GM21619 (cell line): Measurements from ENCODE around the gene ARMC2.
"Not testable (repeated sequence)": the region's sequence is repeated elsewhere in the genome, so short reads cannot be mapped to it uniquely, and the experiment has no call there.

ENCODE experiments used
- ATAC-seq: cut with Tn5 transposase; IDR thresholded peaks from one replicate; pipeline ENCODE4 v1.9.1; 2021; ENCODE audit not compliant: unreplicated experiment

The ARMC2 gene

DNA sequence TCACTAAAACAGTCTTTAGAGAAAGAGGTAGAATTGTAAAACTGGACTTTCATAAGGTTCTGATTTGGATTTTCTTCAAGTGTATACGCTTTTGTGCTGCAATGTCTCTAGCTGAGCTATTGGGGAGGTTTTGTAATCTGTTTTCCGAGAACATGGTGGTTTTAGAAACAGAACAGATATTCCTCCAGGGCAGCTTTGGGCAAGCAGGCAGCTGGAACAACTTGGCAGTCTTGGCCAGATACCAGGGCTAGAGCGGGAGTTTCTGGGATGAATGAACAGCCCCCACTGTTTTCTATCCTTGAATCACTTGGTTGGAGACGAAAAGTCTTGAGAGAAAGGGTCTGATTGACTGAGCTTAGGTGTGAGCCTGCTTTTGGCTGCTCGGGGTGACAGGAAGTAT is 17.1 kb upstream of the ARMC2 start:
- no peak for ATAC-seq

DNA sequence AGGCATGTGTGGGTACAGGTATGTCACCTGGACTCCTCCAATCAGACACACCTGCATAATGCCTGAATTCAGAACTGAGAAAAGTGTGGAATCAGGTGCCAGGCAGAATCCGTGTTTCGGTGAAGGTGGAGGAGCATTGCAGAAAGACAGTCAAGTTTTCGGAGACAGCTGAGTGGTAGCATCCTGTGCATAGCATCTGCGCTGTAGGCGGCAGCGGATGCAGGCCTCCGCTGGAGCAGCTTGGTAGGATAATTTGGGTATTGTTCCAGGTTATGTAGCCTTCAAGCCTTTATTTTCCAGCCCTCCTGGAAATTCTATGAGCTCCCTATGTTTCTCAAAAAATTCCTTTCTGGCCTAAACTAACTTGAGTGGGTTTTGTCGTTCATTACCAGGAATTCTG is 15.5 kb upstream of the ARMC2 start:
- no peak for ATAC-seq

DNA sequence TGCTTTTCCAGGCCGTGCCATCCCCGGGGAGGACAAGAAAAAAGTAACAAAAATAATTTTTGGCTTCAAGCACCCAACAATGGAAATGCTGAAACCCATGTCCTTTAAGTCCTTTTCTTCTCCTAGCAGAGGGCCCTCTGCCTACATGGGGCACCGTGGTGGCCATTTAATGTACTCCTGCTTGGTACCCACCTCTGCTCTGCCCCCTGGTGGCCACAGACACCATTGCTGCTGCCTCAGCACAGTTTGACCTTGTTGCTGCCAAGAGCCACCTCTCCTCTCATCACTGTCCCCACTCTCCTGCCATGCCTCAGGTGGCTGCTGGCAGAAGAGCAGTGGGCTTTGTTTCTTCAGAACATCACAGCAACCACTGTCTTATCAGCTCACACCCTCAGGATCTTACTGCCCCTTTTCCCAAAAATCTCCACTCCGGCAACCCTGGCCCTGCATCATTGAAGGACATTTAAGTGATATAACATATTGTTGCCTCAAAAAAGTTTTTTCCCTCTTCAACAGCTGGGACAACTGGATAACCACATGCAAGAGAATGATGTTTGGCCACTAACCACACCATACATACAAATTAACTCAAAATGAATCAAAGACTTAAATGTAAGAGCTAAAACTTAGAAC is 12.9 kb upstream of the ARMC2 start:
- ATAC-seq: peak; percentile 84

DNA sequence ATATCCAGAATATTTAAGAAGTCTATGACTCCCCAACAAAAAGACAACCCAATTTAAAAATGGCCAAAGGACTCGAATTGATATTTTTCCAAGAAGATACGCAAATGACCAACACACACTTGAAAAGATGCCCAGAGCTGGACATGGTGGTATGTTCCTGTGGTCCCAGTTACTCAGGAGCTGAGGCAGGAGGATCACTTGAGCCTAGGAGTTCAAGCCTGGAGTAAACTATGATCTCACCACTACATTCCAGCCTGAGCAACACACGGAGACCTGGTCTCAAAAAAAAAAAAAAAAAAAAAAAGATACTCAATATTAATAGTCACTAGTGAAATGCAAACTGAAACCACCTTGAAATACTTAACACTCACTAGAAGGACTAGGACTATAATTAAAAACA is 12.2 kb upstream of the ARMC2 start:
- no peak for ATAC-seq

DNA sequence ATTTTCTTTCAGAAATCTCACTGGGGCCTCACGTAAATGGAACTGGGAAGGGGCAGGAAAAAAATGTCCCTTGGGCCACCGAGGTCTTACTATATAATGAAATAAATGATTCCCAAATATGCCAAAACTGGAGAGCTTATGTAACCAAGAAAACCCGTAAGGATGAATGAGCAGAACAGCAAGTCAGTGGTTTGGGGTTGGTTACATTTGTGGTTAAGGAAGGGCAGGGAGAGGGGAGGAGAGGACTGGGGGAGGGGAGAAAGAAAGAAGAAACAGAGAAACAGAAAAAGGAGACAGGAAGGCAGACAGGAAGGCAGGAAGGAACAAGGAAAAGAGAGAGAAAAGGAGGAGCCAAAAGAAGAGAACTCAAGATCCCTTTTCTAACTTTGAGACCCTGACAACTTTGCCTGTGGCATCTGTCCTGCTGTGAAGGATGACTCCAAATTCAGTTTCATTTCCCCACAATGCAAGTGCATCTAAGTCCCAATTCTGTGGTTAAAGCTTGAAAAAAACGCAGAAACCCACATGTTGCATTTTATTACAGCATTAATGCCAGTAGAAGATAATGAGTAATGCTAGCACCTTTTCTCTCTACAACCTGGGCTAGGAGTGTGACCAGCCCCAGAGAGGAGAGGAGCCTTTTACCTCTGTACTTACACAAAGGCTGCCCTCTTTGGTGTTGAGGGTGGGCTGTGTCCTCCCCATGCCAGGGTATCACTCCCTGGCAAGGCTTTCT is 10.8 kb upstream of the ARMC2 start:
- no peak for ATAC-seq

DNA sequence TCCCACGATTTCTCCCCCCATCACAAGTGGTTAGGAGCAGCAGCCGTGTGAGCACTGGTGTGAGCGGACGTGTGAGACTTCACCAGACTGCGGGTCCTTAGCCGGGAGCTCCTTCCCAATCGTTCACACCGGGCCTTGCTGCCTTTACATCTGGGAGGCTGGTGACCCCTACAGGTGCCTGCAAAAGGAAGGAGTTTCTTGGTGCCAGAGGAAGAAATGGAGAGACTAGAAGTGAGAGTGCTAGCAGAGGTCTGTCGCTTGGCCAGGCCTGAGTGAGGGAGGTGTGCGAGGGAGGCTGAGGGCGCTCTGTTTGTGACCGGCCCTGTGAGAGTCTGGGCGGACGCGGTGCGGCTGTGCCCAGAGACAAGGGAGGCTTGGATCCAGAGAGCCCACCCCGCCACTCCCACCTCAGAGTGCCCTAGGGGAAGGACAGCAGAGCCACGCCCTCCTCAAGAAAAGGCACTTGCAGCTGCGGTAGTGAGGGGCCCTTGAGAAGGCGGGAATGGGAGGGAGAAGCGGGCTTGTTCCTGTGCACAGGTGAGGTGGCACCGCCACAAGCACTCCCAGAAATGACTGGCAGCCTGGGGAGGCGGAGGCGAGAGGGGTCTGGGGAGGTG is 10.0 kb upstream of the ARMC2 start:
- no peak for ATAC-seq

DNA sequence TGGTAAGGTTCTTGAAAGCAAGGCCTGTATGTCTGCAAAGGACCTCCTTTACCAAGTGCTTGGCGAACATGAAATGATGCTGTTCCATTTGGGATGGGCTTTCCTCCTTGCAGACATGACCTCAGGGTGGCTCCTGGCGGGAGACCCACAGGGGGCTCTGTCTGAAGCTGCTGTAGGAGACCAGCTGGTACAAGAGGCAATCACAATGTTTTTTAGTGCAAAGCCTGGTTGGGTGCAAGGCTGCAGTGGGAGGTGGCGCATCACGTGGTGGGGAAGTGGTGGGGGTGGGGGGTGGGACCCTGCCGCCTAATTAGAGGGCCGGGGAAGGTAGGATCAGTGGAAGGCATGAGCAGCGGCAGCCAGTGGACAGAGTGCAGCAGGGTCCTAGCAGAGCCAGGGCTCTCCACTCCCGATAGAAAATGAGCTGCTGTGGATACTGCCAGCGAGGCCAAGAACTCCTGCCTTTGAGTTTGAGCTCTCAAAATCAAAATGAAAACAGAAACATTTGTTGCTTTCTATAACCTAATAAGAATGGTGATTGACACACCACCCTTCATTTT is 9.1 kb upstream of the ARMC2 start:
- ATAC-seq: no peak

DNA sequence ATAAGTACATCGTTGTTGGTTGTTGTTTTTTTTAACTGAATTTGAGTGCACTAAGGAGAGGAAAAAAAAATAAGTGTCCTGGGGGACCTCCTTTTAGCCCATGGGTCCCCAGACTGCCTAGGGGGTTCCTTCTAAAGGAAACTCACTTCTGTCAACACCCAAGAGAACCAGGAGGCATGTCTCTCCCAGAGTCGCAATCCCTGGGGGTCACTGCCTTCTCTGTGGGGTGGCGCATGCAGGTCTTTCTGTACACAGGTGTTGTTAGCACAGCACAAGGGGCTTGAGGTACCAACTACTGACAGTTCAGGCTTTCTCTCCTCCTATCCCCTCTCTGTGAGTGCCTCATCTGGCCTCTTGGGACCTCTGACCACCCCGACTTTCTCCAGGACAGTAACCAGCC is 7.3 kb upstream of the ARMC2 start:
- no peak for ATAC-seq

DNA sequence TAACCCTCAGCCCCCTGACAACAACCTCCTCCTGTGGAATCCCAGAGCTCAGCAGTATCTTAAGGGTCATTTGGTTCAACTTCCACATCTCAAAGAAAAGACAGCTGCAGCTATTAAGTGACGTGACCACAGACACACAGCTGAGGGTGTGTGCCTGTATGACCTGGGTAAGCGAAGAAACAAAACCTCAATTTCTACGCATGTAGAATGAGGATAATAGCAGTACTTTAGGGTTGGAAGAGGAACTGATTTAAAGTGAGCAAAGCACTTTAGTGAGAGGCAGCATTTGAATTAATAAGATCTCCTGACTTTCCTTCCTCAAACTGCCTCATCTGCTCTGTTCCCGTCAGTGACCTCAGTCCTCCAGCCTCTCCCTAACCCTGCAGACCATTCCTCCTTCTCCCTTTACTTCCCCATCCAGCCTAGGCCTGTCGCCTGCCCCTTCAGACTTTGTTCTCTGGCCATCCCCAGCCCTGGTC is 6.8 kb upstream of the ARMC2 start:
- ATAC-seq: no peak

DNA sequence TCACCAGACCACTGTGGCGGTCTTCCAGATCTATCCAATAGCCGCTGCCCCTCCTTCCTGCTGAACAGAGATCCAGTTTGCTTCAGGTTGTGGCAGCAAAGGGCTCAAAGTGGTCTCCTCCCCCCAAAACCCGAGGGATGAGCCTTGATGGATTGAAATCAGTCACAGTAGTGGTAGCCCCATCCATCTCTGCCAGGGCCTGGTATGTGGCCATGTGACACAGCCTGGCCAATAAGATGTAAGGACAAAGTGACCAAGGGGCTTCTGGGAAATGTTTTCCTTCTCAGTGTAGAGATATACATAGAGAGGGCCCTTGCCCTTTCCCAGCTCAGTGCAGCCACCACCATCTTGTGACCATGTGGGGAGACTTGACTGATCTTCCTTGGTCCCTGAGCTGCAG is 4.1 kb upstream of the ARMC2 start:
- ATAC-seq: no peak

DNA sequence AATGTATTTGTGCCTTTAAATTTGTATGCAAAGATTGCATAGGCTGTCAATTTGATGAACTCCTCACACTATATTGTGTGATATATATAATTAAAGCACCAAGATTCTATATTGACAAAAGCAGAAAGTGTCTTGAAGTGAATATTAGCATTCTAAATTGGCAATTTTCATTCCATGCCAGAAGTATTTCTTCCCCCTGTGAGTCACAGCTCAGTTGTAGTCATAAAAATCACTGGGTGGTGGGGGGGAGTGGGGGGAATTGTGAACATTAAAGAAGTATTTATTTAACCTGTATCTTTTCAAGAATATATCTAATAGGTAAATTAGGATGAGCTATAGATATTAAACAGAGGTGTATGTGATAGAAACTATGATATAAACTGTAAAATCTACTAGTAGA is 3.1 kb upstream of the ARMC2 start:
- ATAC-seq: no peak

DNA sequence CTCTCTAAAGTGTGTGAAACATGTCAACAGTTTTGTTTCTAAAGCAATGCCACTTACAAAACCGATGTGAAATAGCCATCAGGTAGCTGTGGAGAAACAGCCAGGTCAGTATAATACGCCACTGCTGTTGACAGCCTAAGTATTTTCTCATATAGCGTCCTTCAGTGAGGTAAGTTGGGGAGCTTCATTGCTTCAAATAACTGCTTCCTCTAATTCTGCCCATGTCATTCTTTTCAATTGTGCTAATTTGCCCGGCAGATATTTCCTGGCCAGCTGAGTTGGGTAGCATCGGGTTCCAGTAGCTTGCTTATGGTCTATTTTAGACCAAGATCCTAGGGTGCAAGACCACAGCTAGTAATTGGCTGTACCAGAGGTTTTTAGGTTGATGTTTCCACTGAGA is 2.1 kb upstream of the ARMC2 start:
- ATAC-seq: no peak

DNA sequence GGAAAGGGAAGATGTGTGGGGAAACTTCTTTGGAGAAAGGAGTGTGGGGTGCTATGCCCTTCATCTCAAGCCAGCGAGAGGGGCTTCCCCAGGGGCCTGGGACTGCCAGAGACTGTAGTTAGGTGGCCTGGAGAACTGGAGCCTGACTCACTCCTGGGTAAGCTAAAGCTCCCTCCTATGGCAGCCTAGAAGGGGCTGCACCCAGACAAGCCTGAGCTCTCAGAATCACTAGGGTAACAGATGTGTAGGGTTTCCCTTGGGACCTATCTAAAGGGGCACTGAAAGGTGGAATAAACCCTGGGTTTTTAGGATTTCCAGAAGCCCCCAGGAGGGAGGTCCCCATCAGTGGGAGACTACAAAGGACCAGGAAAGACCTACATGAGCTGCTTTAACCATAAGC is 1.6 kb upstream of the ARMC2 start:
- ATAC-seq: no peak

DNA sequence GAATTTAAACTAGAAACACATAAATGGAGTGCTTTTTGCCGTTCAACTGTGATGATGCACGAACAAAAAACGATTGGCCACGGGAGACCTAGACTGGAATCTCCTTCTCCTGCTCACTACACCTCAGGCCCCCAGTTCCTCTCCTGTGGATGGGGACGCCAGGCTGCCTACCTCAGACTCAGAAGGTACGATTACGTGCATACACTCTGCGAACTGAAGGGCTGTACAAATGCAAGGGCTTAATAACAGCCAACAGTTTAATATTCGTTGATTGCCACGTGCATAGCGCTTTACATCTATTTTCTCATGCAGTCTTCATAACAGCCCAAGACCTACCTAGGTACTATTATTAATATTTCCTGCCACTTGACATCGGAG is 495 bp upstream of the ARMC2 start:
- no peak for ATAC-seq

DNA sequence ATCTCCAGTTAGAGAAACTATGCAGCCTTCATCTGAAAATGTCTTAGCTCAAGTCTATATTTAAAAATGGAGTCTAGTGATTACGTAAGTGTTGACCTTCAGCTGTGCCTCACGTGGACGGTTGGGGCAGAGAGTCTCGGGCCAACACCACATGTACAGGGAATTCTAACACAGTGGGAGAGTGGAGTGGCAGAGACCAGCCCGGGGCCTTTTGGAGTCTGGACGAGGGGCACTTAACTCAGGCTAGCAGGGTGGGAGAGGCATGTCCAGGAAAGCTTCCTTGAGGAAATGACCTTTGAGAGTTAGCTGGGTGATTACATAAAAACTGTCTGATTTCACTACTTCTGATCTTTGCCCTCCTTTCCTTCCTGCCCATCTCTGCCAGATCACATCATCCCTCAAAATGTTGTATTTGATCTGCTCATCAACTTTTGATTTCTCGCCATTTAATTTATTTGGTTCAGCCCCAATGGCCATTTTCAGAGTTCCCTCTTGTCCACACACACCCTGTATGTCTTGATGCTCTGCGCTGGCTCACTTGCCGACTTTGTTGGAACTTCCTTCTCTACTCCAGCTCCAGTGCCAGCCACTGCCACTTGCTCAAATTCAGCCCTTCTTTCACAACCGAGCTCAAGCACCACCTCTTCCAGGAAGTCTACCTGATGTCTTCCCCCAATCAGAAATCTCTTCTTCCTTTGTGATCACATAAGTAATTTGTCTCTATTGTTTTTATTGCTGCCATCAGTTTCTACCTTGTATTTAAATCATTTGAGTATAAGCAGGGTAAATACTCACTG is 2.6 kb downstream of the ARMC2 start:
- ATAC-seq: no peak

DNA sequence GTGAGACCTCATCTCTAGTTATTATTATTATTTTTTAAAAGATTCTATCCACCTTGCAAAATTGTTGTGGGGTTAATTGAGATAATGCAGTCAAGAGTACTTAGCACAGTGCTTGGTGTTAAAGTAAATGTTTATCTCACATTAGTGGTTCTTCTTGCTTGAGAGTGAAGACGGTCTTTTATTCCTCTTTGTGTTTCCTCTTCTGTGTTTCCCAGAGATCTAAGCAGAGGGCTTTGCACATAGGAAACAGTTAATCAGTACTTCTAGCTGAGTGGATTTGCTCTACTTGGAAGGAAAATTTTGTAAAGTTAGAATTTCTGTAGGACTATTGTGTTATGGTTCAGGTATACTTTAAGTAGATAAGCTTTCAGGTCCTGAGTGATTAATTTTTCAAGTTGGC is 3.5 kb downstream of the ARMC2 start:
- ATAC-seq: no peak

DNA sequence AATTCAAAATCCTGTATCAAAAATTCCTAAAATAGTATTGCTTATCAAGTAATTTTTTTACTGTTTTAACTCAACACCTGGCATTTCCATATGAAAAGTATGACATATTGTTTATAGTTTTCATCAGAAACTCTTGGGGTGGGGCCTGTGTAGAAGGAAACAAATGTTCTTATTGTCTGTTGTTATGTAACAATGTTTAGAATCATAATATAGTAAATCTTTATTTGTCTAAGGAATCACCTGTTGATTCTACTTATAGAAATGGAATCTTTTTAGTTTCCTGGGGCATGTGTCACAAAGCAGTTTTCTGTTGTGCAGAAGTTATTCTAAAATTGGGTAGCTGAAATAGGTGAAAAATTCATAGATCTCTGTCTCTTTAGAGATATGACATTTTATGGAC is 4.9 kb downstream of the ARMC2 start:
- no peak for ATAC-seq

DNA sequence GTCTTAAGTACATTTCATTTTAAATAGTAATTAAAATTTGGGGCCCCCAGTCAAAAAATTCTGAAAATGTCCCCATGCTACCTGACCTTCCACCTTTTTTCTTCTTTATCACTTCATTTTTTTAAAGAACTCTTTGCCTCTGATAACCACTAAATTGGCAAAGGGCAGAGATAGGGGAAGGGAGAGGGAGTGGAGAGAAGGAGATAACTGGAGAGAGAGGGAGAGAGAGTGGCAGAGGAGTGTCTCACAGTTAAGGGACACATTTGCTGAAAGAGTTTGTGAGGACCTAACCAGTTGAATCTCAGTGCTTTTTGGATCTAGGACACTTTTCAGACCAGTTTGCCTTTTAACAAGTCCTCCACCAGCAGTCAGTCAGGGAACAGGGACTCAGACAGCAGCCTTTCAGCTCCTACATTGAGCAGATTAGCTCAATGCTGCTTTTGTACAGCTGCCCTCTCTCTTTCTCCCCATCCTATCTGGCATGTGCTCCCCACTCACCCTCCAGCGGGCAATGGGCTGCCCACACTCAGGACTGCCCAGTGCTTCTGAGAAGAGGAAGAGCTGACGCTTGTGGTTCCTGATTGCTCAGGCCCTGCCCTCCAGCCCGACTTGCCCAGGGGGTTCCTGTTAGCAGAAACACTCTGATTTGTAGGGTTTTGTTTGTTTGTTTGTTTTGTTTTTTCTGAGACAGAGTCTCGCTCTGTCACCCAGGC is 14.4 kb downstream of the ARMC2 start:
- ATAC-seq: no peak

DNA sequence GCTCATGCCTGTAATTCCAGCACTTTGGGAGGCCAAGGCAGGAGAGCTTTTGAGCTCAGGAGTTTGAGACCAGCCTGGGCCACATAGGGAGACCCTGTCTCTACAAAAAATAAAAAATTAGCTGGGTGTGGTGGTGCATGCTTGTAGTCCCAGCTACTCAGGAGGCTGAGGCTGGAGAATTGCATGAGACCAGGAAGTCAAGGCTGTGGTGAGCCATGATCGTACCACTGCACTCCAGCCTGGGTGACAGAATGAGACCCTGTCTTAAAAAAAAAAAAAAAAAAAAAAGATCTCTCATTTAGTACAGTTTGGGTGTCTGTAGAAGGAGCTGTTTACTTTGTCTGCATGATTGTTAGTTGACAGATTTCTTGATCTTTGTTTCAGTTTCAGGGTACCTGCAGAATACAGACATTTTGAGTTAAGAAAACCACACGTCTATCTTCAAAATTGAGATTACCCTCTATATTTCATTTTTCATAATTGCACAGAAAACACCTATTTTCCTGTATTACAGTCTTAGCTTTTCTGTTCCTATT is 17.6 kb downstream of the ARMC2 start:
- ATAC-seq: not testable (repeated sequence)

DNA sequence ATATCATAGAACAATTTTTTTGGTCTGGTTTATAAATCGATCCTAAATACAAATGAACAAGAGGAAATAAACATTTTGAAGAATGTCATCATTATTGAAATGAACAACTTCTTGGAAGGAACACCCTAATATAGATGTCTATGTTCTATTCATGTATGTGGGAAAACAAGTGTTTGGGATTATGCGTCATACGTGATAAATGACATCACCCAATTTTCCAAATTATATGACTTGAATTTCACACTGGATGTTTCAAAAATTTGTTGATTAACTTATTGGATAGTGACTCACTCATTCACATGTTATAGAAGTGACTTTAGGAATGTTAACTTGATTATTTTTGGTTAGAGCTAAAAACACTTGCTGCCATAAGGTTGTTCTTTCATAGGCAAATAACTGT is 18.6 kb downstream of the ARMC2 start:
- ATAC-seq: no peak
